Spleen (tissue), 11 donors: Measurements from ENCODE around the gene ZNF177. TPM values are rescaled to one million over a fixed set of nuclear protein-coding genes. Genes with fewer than 3 reads are reported as not detected.

Experiments
- DNase-seq: peaks from one replicate; pipeline ENCODE4 v3.0.0-alpha.2; 2020
- H3K27ac ChIP-seq, 8 donors: fragments of 200-600 bp; sonication (generic) in 7 of 8; 1 replicate in 4 of 8; 2 replicates in 4 of 8; pipeline versions ENCODE4 v1.5.0 to v1.8.0; 2016 to 2021; ENCODE audit warnings: inconsistent platforms in 4 of 8, mild to moderate bottlenecking in 4 of 8, moderate library complexity in 1 of 8
- H3K27me3 ChIP-seq, 7 donors: fragments of 200-600 bp; sonication (generic) in 6 of 7; replicated peaks in 1 of 7; 1 replicate in 4 of 7; 2 replicates in 3 of 7; pipeline versions ENCODE4 v1.5.0 to v1.8.0; 2016 to 2021; ENCODE audit warnings: inconsistent platforms in 3 of 7, mild to moderate bottlenecking in 1 of 7
- H3K36me3 ChIP-seq, 6 donors: fragments of 200-600 bp; sonication (generic) in 5 of 6; 1 replicate in 4 of 6; 2 replicates in 2 of 6; pipeline versions ENCODE4 v1.5.0 to v1.8.0; 2016 to 2021; ENCODE audit warnings: inconsistent platforms in 2 of 6
- H3K4me1 ChIP-seq, 6 donors: fragments of 200-600 bp; sonication (generic) in 5 of 6; 1 replicate in 3 of 6; 2 replicates in 3 of 6; pipeline versions ENCODE4 v1.5.0 to v1.8.0; 2016 to 2021; ENCODE audit warnings: inconsistent platforms in 3 of 6
- H3K4me3 ChIP-seq, 8 donors: fragments of 200-600 bp; sonication (generic) in 7 of 8; 1 replicate in 4 of 8; 2 replicates in 4 of 8; pipeline versions ENCODE4 v1.5.0 to v1.8.0; 2016 to 2021; ENCODE audit warnings: inconsistent platforms in 4 of 8, mild to moderate bottlenecking in 4 of 8, moderate library complexity in 2 of 8
- H3K9me3 ChIP-seq, 8 donors: fragments of 200-600 bp; sonication (generic) in 7 of 8; 1 replicate in 4 of 8; 2 replicates in 4 of 8; pipeline versions ENCODE4 v1.5.0 to v1.8.0; 2016 to 2021; ENCODE audit warnings: inconsistent platforms in 4 of 8
- CTCF ChIP-seq, 11 experiments: fragments of 200-600 bp in 7 of 11; fragments of 450-650 bp in 4 of 11; sonication (generic) in 4 of 11; IDR thresholded peaks in 8 of 11; conservative IDR thresholded peaks in 3 of 11; 1 replicate in 7 of 11; 2 replicates in 4 of 11; pipeline versions ENCODE4 v1.4.0 to v1.8.0; 2016 to 2021; ENCODE audit warnings: antibody characterized with exemption in 11 of 11, inconsistent platforms in 4 of 11, mild to moderate bottlenecking in 1 of 11
- POLR2A ChIP-seq, 3 donors: fragments of 450-650 bp; IDR thresholded peaks; one replicate each; pipeline ENCODE4 v1.5.1; 2017; ENCODE audit warnings: antibody characterized with exemption in 3 of 3, mild to moderate bottlenecking in 1 of 3
- POLR2AphosphoS5 ChIP-seq, 3 donors: sonication (generic); formaldehyde crosslinking; IDR thresholded peaks; one replicate each; pipeline ENCODE4 v1.5.1; 2017; ENCODE audit warnings: antibody characterized with exemption in 3 of 3
- WGBS, 5 donors: extraction: QIAGEN DNeasy Blood & Tissue Kit in 3 of 5; methylation state at CpG; one replicate each; pipeline versions ENCODE4 v1.1.5 to v1.1.7; 2013 to 2018; 5-methylcytosine and 5-hydroxymethylcytosine counted together
- intact Hi-C: fragments of 100-400 bp; cut with DNase I; formaldehyde crosslinking; loops from one replicate; pipeline ENCODE4 v1.15.0; 2023; ENCODE audit warnings: low total_unique reads
- polyA plus RNA-seq, 3 donors: library from polyadenylated mRNA; stranded (reverse); fragments of 200-250 nt; gene quantifications; one replicate each; pipeline ENCODE4 v1.2.1, GENCODE V29; 2013
- total RNA-seq, 7 donors: library from RNA; depleted of rRNA in 3 of 7; stranded (reverse); fragments of >200 nt in 3 of 7; fragmentation: NEBNext Ultra II Directional in 4 of 7; extraction: Animal tissue kit (Norgen Biotek cat#: 25700) in 4 of 7; gene quantifications; one replicate each; pipeline versions ENCODE4 v1.1.0 to v1.2.1, GENCODE V29; 2016 to 2021
- donor health status: healthy with polysubstance abuse.
- donor health status: DM: no; HTN: no; CAD: no; lungs with moderate emphysema.
- donor health status: DM: no; HTN: no; CAD: no.
- donor health status: Bipolar disorder and iron deficiency.
- donor health status: healthy.
- donor health status: DM: no; HTN: no; CAD: no.
- donor health status: DM: yes; HTN: yes; CAD: no.

The ZNF177 gene
- total and polyA plus RNA-seq, 10 donors = 1.1 to 5.2 (median 2.6) TPM

- Histone ChIP-seq H3K4me1 (no peaks in the 10 kb centered on the region), H3K27ac (no peak overlapping the region), H3K9me3 (peaks cover 53 to 100% (median 100%) of the 10 kb centered on the region in 8 donors), H3K27me3 (no peaks in the 10 kb centered on the region), H3K36me3 (peaks cover 5 to 90% (median 15%) of the 10 kb centered on the region in 6 donors), H3K4me3 (no peak overlapping the region)
- WGBS, 5 donors = 94 to 98% (median 97%) methylated on average over 22 of the region's 22 CpGs
- TF ChIP-seq POLR2A (IDR thresholded peaks at IDR 0.05) (no peak), POLR2AphosphoS5 (IDR thresholded peaks at IDR 0.05) (no peak), CTCF (IDR thresholded peaks at IDR 0.05 in 8 of 11, conservative IDR thresholded peaks at IDR 0.05 in 3 of 11) (no peak)
- DNase-seq = no peak
- intact Hi-C loops = no loop called here
Observed at GRCh38 chr19:9348671-9349070, 14.1 kb upstream of the ZNF177 start.

GRCh38 chr19:9352505-9352904, 10.3 kb upstream of the ZNF177 start:
- intact Hi-C loops = no loop called here
- whole genome bisulfite sequencing, 5 donors = 95 to 100% (median 98%) methylated on average over 2 of the region's 2 CpGs
- no peak for TF ChIP-seq CTCF (IDR thresholded peaks at IDR 0.05 in 8 of 11, conservative IDR thresholded peaks at IDR 0.05 in 3 of 11)
- TF ChIP-seq POLR2A (IDR thresholded peaks at IDR 0.05) = no peak
- no peak for TF ChIP-seq POLR2AphosphoS5 (IDR thresholded peaks at IDR 0.05)
- Histone ChIP-seq H3K4me3 (no peak overlapping the region), H3K27me3 (no peaks in the 10 kb centered on the region), H3K27ac (no peak overlapping the region), H3K4me1 (no peaks in the 10 kb centered on the region), H3K9me3 (peaks cover 49 to 100% (median 100%) of the 10 kb centered on the region in 8 donors), H3K36me3 (peaks cover 0 to 83% (median 4%) of the 10 kb centered on the region in 6 donors)
- DNase-seq = no peak

- Histone ChIP-seq H3K9me3 (peaks cover 47 to 100% (median 100%) of the 10 kb centered on the region in 8 donors), H3K27ac (no peak overlapping the region), H3K4me3 (no peak overlapping the region), H3K4me1 (no peaks in the 10 kb centered on the region), H3K27me3 (no peaks in the 10 kb centered on the region), H3K36me3 (peaks cover 0 to 83% (median 7%) of the 10 kb centered on the region in 6 donors)
- no peak for DNase-seq
- TF ChIP-seq POLR2AphosphoS5 (IDR thresholded peaks at IDR 0.05) (no peak), POLR2A (IDR thresholded peaks at IDR 0.05) (no peak), CTCF (IDR thresholded peaks at IDR 0.05 in 8 of 11, conservative IDR thresholded peaks at IDR 0.05 in 3 of 11) (no peak)
- intact Hi-C loops = no loop called here
Observed at GRCh38 chr19:9353011-9353410, 9.8 kb upstream of the ZNF177 start.

- Histone ChIP-seq H3K9me3 (peaks cover 43 to 100% (median 100%) of the 10 kb centered on the region in 8 donors), H3K27ac (no peak overlapping the region), H3K4me3 (no peak overlapping the region), H3K4me1 (no peaks in the 10 kb centered on the region), H3K36me3 (peaks cover 0 to 85% (median 5%) of the 10 kb centered on the region in 6 donors), H3K27me3 (no peaks in the 10 kb centered on the region)
- intact Hi-C loops = no loop called here
- WGBS, 5 donors = 83 to 100% (median 87%) methylated on average over 2 of the region's 2 CpGs
- DNase-seq = no peak
- no peak for TF ChIP-seq POLR2A (IDR thresholded peaks at IDR 0.05)
- TF ChIP-seq CTCF (IDR thresholded peaks at IDR 0.05 in 8 of 11, conservative IDR thresholded peaks at IDR 0.05 in 3 of 11) = no peak
- TF ChIP-seq POLR2AphosphoS5 (IDR thresholded peaks at IDR 0.05) = no peak
Observed at GRCh38 chr19:9354651-9355050, 8.2 kb upstream of the ZNF177 start.
